SU-DHL-6 (cell line): Measurements from ENCODE around the gene EDNRA.

Experiments
- H2AFZ ChIP-seq: fragments of 200-600 bp; sonication (generic); 2 replicates; pipeline ENCODE4 v1.6.1; 2014; ENCODE audit warnings: low read depth, mild to moderate bottlenecking, moderate library complexity, mixed read lengths, antibody characterized with exemption, low read length; ENCODE audit not compliant: severe bottlenecking
- H3F3A ChIP-seq: fragments of 200-600 bp; shearing (Covaris generic); 2 replicates; pipeline ENCODE4 v1.6.0; 2016; ENCODE audit warnings: antibody characterized with exemption, mild to moderate bottlenecking; ENCODE audit not compliant: insufficient read depth
- H3K27ac ChIP-seq: fragments of 200-600 bp; sonication (generic); 2 replicates; pipeline ENCODE4 v1.5.1; 2016; ENCODE audit warnings: low read depth, mild to moderate bottlenecking, low read length, moderate library complexity, mixed read lengths
- H3K27me3 ChIP-seq: fragments of 200-600 bp; sonication (generic), shearing (Covaris generic); 2 replicates; pipeline ENCODE4 v1.6.0; 2014; ENCODE audit warnings: mild to moderate bottlenecking, low read length
- H3K36me3 ChIP-seq: fragments of 200-600 bp; sonication (generic); 2 replicates; pipeline ENCODE4 v1.6.1; 2014; ENCODE audit warnings: mild to moderate bottlenecking, low read length, mixed read lengths
- H3K4me2 ChIP-seq: fragments of 300-600, 200-600 bp; shearing (Covaris generic), sonication (generic); 2 replicates; pipeline ENCODE4 v1.6.0; 2014; ENCODE audit warnings: low read length, low read depth, mild to moderate bottlenecking; ENCODE audit not compliant: poor library complexity, severe bottlenecking
- H3K4me3 ChIP-seq: fragments of 200-600 bp; sonication (generic); 2 replicates; pipeline ENCODE4 v1.5.1; 2014; ENCODE audit warnings: antibody characterized with exemption, low read length, mild to moderate bottlenecking, mixed read lengths; ENCODE audit not compliant: insufficient read depth, poor library complexity, severe bottlenecking
- H3K79me2 ChIP-seq: fragments of 200-600 bp; sonication (generic); 2 replicates; pipeline ENCODE4 v1.6.1; 2014; ENCODE audit warnings: mild to moderate bottlenecking, low read length, moderate library complexity; ENCODE audit not compliant: insufficient read depth
- H3K9ac ChIP-seq: fragments of 200-600 bp; sonication (generic); 2 replicates; pipeline ENCODE4 v1.7.0; 2014; ENCODE audit warnings: mild to moderate bottlenecking, low read length
- H3K9me2 ChIP-seq: fragments of 200-600 bp; sonication (generic); replicated peaks from 2 replicates; pipeline ENCODE4 v1.6.1; 2014; ENCODE audit warnings: low read length; ENCODE audit not compliant: insufficient read depth
- H3K9me3 ChIP-seq: fragments of 200-600 bp; sonication (generic); 2 replicates; pipeline ENCODE4 v1.6.1; 2014; ENCODE audit warnings: low read length, mixed read lengths; ENCODE audit not compliant: insufficient read depth
- H4K20me1 ChIP-seq: fragments of 200-600 bp; sonication (generic); 2 replicates; pipeline ENCODE4 v1.6.1; 2014; ENCODE audit warnings: low read depth, mild to moderate bottlenecking, antibody characterized with exemption, low read length, moderate library complexity, mixed read lengths
- EZH2phosphoT487 ChIP-seq: fragments of 200-600 bp; sonication (generic), shearing (Covaris generic); conservative IDR thresholded peaks from 2 replicates; pipeline ENCODE4 v1.6.1; 2018; ENCODE audit warnings: mild to moderate bottlenecking, antibody characterized with exemption, low read length, moderate library complexity, mixed read lengths
- TF ChIP-seq, protein P1 (sequence below): fragments of 200-600 bp; sonication (generic); IDR thresholded peaks from one replicate; pipeline ENCODE4 v1.5.1; 2017; ENCODE audit warnings: antibody characterized with exemption, mild to moderate bottlenecking, low read length, moderate library complexity; ENCODE audit not compliant: insufficient read depth, poor library complexity, severe bottlenecking

The EDNRA gene

GRCh38 chr4:147590249-147590920 lies 109.5 kb downstream of the EDNRA start:
- Histone ChIP-seq H3K79me2 (no peaks in the 10 kb centered on the region), H3K9ac (no peak overlapping the region), H3K9me3 (no peaks in the 10 kb centered on the region), H3K36me3 (no peaks in the 10 kb centered on the region), H3K27me3 (no peaks in the 10 kb centered on the region), H3F3A (no peaks in the 10 kb centered on the region), H3K4me3 (no peak overlapping the region), H3K9me2 (no peaks in the 10 kb centered on the region), H3K27ac (no peak overlapping the region), H2AFZ (no peak overlapping the region), H3K4me2 (no peak overlapping the region), H4K20me1 (no peaks in the 10 kb centered on the region)
- no peak for TF ChIP-seq EZH2phosphoT487
- TF ChIP-seq, protein P1, sequence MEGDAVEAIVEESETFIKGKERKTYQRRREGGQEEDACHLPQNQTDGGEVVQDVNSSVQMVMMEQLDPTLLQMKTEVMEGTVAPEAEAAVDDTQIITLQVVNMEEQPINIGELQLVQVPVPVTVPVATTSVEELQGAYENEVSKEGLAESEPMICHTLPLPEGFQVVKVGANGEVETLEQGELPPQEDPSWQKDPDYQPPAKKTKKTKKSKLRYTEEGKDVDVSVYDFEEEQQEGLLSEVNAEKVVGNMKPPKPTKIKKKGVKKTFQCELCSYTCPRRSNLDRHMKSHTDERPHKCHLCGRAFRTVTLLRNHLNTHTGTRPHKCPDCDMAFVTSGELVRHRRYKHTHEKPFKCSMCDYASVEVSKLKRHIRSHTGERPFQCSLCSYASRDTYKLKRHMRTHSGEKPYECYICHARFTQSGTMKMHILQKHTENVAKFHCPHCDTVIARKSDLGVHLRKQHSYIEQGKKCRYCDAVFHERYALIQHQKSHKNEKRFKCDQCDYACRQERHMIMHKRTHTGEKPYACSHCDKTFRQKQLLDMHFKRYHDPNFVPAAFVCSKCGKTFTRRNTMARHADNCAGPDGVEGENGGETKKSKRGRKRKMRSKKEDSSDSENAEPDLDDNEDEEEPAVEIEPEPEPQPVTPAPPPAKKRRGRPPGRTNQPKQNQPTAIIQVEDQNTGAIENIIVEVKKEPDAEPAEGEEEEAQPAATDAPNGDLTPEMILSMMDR: peak; percentile 78

GRCh38 chr4:147591106-147591505 lies 110.2 kb downstream of the EDNRA start:
- H4K20me1 ChIP-seq: no peaks in the 10 kb centered on the region
- H3K9me3 ChIP-seq: no peaks in the 10 kb centered on the region
- TF ChIP-seq, protein P1: no peak
- no peak for TF ChIP-seq EZH2phosphoT487
- no peaks in the 10 kb centered on the region for H3K9me2 ChIP-seq
- H3K4me3 ChIP-seq: no peak overlapping the region
- H3K27me3 ChIP-seq: no peaks in the 10 kb centered on the region
- no peak overlapping the region for H3K27ac ChIP-seq
- H3F3A ChIP-seq: no peaks in the 10 kb centered on the region
- no peak overlapping the region for H2AFZ ChIP-seq
- H3K4me2 ChIP-seq: no peak overlapping the region
- no peaks in the 10 kb centered on the region for H3K79me2 ChIP-seq
- no peak overlapping the region for H3K9ac ChIP-seq
- H3K36me3 ChIP-seq: no peaks in the 10 kb centered on the region

DNA sequence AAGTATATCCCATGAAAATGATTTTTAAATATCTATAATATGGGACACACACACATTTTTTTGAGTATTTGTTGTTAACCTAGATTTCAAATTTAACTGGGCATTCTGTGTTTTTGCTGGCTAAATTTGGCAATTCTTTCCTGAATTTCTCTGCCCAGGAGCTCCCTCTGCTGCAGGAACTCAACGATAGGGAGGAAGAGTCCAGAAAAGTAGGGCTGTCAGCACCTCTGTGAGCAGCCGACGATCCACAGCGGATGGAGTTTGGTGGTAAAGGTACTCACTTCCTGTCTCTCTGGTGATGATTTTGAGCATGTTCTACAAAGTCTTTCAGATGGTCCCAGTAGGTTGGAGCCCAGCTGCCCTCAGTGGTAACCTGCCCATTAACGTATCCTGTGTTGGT lies 113.2 kb downstream of the EDNRA start:
- Histone ChIP-seq H3K27me3 (no peaks in the 10 kb centered on the region), H3F3A (no peaks in the 10 kb centered on the region), H4K20me1 (no peaks in the 10 kb centered on the region), H2AFZ (no peak overlapping the region), H3K9ac (no peak overlapping the region), H3K27ac (no peak overlapping the region), H3K79me2 (no peaks in the 10 kb centered on the region), H3K9me2 (no peaks in the 10 kb centered on the region), H3K36me3 (no peaks in the 10 kb centered on the region), H3K4me2 (no peak overlapping the region), H3K4me3 (no peak overlapping the region), H3K9me3 (no peaks in the 10 kb centered on the region)
- TF ChIP-seq, protein P1: no peak
- no peak for TF ChIP-seq EZH2phosphoT487
